ENCODE data around the gene TEX26.
A peak's percentile ranks its signal among the peaks of the same experiment; 100 is the strongest.

TEX26 gene

DNA sequence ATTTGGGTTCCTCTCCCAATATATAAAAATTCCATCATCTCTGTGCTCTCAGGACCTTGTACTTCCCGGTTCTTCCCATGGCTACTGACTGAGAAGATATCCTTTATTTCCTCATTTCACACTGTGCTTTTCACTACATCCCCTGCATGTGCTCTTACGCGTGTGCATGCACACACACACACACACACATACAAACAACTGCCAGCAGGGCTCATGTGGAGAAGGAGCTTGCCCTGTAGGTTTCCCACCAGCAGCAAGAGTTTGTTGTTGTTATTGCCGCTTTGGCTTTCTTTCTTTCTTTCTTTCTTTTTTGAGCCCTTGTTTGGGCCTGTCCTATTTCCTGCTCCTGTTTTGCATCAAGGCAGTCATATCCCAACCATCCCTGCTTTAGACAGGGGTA lies 43.6 kb downstream of the TEX26 start:
- DNase-seq (ENCODE audit: low read depth): no peak

GRCh38 chr13:30978981-30979956 lies 46.8 kb downstream of the TEX26 start:
- peak; percentile 31 for DNase-seq (ENCODE audit: low read depth)

DNA sequence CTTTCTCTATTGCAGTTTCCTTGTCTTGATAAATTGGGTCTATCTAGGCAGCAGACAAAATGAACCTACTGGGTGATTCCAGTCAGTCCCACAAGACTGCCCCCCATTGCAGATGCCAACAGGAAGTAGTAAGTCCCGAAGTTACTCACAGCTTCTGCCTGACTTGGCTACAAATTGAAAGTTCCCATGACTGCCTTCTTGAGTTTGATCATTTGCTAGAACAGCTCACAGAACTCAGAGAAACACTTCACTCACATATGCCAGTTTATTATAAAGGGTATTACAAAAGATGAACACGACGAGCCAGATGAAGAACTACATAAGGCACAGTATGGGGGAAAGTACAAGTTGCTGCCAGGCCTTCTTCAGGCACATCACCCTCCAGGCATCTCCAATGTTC lies 50.0 kb downstream of the TEX26 start:
- no peak for DNase-seq (ENCODE audit: low read depth)

- no peak for DNase-seq (ENCODE audit: low read depth)
These were observed 50.5 kb downstream of the TEX26 start for GRCh38 chr13:30982906-30983305.

- no peak for DNase-seq (ENCODE audit: low read depth)
These were observed 51.0 kb downstream of the TEX26 start for GRCh38 chr13:30983431-30983830.

- DNase-seq (ENCODE audit: low read depth): no peak
These were observed 52.2 kb downstream of the TEX26 start for GRCh38 chr13:30984620-30985019.

DNA sequence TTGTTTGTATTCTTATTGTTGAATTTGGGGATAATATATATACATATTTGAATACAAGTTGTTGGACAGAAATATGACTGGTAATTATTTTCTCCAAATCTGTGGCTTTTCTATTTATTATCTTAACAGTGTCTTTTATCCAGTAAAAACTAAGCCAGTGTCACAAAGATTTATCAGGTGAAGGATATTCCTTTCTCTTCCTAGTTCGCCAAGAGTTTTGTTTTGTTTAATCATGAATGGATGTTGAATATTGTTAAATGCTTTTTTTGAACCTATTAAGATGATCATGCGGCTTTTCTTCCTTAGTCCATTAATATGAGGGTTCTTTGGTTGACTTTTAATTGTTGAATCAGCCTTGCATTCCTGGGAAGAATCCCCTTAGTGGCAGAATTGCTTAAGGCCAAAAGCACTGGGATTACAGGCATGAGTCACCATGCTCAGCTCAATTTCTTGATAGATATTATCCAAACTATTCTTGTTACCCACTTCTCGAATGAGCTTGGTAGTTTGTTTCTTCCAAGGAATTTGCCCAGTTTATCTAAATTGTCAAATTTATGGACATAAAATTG lies 53.3 kb downstream of the TEX26 start:
- no peak for DNase-seq (ENCODE audit: low read depth)

DNA sequence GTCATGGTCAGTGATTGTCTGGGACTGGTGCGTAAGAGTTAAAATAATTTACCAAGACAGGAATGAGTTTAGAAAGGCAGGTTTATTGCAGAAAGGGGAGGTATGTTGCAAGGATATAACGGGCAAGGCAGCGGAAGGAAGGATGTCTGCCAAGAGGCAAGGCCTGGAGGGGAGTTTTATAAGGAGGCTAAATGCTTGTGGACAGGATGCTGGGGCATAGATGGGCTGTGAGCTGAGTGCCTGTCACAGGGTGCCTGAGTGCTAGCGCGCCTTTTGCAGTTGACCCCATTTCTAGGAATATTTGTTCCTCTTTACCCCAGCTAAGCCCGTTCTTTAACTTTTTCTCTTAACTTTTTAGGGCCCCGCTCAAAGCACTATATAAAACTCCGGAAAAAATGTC lies 58.7 kb downstream of the TEX26 start:
- no peak for DNase-seq (ENCODE audit: low read depth)

DNA sequence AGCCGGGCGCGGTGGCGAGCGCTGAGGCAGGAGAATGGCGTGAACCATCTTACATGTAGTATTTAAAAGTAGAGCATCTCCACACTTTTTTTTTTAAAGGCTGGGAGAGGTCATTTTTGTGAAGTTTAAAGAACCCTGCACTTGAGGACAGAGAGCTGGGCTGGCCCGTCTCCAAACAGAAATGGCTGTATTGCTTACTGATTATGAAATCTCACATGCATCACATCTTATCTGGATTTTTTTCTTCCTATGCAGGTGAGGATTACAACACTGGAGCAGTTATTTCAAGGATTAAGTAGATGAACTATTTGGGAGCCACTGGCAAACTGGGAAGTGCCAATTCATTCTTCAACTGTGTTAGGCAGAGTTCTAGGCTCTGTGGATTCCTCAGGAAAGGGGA lies 59.5 kb downstream of the TEX26 start:
- DNase-seq (ENCODE audit: low read depth): no peak

- DNase-seq (ENCODE audit: low read depth): no peak
These were observed 62.9 kb downstream of the TEX26 start for GRCh38 chr13:30995331-30995730.

- DNase-seq (ENCODE audit: low read depth): no peak
These were observed 65.2 kb downstream of the TEX26 start for GRCh38 chr13:30997697-30998096.

DNA sequence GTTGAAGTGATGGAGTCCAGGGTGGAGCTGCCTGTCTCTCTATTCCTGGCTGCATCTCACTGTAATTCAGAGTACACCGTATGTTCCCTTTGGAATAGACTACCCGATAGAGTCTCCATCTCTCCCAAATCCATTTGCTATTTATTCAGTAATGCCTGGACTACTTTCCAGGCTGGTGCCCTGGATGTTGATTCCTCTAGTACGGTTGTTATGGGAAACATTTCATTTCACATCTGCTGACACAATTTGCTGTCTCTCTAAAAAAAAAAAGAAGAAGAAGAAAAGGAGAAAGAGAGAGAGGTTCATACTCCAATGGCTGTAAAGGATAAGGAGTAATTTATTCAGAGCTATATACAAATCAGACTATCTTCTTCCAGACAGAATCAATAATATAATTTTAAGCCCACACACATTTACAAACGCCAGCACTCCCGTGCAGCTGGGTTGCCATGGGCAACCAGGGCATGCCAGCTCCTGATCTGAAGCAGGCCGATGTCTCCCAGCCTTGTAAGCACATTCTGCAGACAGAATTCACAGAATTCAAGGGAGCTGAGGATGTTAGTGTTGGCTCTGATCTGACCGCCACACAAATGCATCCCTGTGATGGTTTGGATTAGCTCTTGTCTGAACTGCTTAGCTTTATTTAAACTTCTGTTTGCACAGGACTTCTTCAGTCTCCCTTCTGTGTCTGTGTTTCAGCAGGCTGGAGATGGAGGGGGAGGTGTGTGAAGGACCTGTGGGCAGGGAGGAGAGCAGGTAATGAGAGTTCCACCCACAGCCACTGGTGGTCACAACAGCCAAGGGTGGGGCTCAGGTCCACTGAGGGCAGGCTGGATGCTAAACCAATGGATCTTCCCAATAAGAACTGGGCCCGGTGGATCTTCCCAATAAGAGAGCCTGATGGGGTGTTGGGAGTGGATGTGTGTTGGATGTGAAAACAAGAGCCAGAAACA lies 66.0 kb downstream of the TEX26 start:
- DNase-seq (ENCODE audit: low read depth): no peak

GRCh38 chr13:31000889-31001288 lies 68.4 kb downstream of the TEX26 start:
- no peak for DNase-seq (ENCODE audit: low read depth)

- DNase-seq (ENCODE audit: low read depth): no peak
These were observed 69.2 kb downstream of the TEX26 start for GRCh38 chr13:31001647-31002046.

GRCh38 chr13:31005066-31005465 lies 72.6 kb downstream of the TEX26 start:
- no peak for DNase-seq (ENCODE audit: low read depth)

- DNase-seq (ENCODE audit: low read depth): no peak
These were observed 75.0 kb downstream of the TEX26 start for GRCh38 chr13:31007417-31007816.

- DNase-seq (ENCODE audit: low read depth): no peak
These were observed 76.1 kb downstream of the TEX26 start for GRCh38 chr13:31008400-31009115.

DNA sequence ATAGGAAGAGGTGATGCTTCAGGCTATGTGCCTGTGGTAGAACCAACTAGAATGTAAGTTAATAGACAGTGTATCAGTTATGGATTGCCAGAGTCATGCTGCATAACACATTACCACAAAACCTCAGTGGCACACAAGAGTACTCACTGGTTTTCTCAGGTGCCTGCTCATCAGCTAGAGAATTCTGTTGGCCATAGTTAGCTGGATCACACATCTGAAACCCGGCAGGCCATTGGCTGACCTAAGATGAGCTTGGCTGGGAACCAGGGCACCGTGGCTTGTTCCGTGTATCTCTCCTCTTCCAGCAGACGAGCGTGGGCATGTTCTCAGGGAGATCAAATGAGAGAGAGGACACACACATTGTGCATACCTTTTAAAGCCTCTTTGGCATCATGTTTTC lies 76.7 kb downstream of the TEX26 start:
- no peak for DNase-seq (ENCODE audit: low read depth)

- DNase-seq (ENCODE audit: low read depth): no peak
These were observed 77.8 kb downstream of the TEX26 start for GRCh38 chr13:31010296-31010695.

- DNase-seq (ENCODE audit: low read depth): no peak
These were observed 78.9 kb downstream of the TEX26 start for GRCh38 chr13:31011193-31011860.
